Suprapubic skin (tissue), 4 donors: ENCODE measurements around the gene NSFL1C. TPM values are rescaled to one million over a fixed set of nuclear protein-coding genes. Genes with fewer than 3 reads are reported as not detected.

Experiments used
- DNase-seq, 2 donors: peaks; one replicate each; pipeline ENCODE4 v3.0.0-alpha.2; 2019; ENCODE audit warnings: low spot score in 2 of 2
- H3K27ac ChIP-seq: fragments of 200-600 bp; sonication (generic); one replicate; pipeline ENCODE4 v1.5.1; 2019
- H3K27me3 ChIP-seq: fragments of 200-600 bp; sonication (generic); one replicate; pipeline ENCODE4 v1.5.1; 2019
- H3K36me3 ChIP-seq: fragments of 200-600 bp; sonication (generic); one replicate; pipeline ENCODE4 v1.5.1; 2019
- H3K4me1 ChIP-seq: fragments of 200-600 bp; sonication (generic); one replicate; pipeline ENCODE4 v1.5.1; 2019
- H3K4me3 ChIP-seq: fragments of 200-600 bp; sonication (generic); one replicate; pipeline ENCODE4 v1.5.1; 2019; ENCODE audit warnings: mild to moderate bottlenecking
- H3K9me3 ChIP-seq: fragments of 200-600 bp; sonication (generic); one replicate; pipeline ENCODE4 v1.5.1; 2019
- EP300 ChIP-seq: sonication (generic); formaldehyde crosslinking; IDR thresholded peaks from one replicate; pipeline ENCODE4 v1.6.1; 2017; ENCODE audit warnings: antibody characterized with exemption
- POLR2A ChIP-seq, 2 donors: fragments of 450-650 bp; IDR thresholded peaks; one replicate each; pipeline ENCODE4 v1.6.1; 2017; ENCODE audit warnings: antibody characterized with exemption in 2 of 2, mild to moderate bottlenecking in 2 of 2, moderate library complexity in 2 of 2
- POLR2AphosphoS5 ChIP-seq, 3 donors: sonication (generic); formaldehyde crosslinking; IDR thresholded peaks; one replicate each; pipeline ENCODE4 v1.6.1; 2017; ENCODE audit warnings: antibody characterized with exemption in 3 of 3
- WGBS: methylation state at CpG from one replicate; pipeline ENCODE4 v1.1.5; 2018; 5-methylcytosine and 5-hydroxymethylcytosine counted together
- total RNA-seq, 4 donors: library from RNA; depleted of rRNA; stranded (reverse); fragments of >200 nt; gene quantifications; one replicate each; pipeline ENCODE4 v1.1.0, GENCODE V29; 2016
- TF ChIP-seq, protein P1 (sequence below), 2 donors: fragments of 200-600 bp in 1 of 2; fragments of 450-650 bp in 1 of 2; sonication (generic) in 1 of 2; IDR thresholded peaks; one replicate each; pipeline ENCODE4 v1.5.1; 2016 to 2019; ENCODE audit warnings: antibody characterized with exemption in 2 of 2, mild to moderate bottlenecking in 1 of 2, moderate library complexity in 1 of 2

Gene NSFL1C
- total RNA-seq, 4 donors from 2014 or later = 55.0 to 75.3 (median 64.3) TPM

DNA sequence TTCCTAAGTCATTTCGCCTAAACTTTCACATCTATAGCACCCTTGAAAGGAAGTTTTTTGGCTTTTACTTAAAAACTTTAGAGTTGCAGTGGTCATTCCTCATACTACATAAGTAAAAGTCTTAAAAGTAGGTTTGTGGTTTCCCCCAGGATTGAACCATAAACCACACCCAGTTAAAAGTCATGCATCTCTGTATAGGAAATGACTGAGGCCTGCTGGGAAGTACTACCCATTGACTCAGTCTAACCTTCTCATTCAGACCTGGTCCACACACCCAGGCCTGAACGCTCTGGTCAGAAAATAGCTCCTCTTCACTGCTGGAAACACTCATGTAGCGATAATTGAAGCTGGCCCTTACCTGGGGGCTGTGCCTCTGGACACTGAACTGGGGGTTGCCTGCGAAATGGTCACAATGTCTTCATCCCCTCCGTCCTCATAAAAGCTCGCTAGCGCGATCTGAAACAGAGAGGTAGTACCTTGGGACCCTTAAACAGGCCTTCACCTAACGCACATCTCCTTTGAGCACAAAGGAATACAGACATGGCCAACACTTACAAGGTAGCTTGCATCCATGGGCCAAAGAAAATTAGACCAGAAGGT, 2.6 kb downstream of the NSFL1C start:
- peak in 1 of 2 donors; percentile 27 for DNase-seq
- H3K27me3 ChIP-seq = no peaks in the 10 kb centered on the region
- peaks cover 46% of the 10 kb centered on the region for H3K4me1 ChIP-seq
- H3K36me3 ChIP-seq = peaks cover 35% of the 10 kb centered on the region
- H3K27ac ChIP-seq = no peak overlapping the region
- no peak overlapping the region for H3K4me3 ChIP-seq
- TF ChIP-seq POLR2A (IDR thresholded peaks at IDR 0.05) = no peak
- no peak for TF ChIP-seq POLR2AphosphoS5 (IDR thresholded peaks at IDR 0.05)
- TF ChIP-seq EP300 = no peak
- TF ChIP-seq, protein P1, sequence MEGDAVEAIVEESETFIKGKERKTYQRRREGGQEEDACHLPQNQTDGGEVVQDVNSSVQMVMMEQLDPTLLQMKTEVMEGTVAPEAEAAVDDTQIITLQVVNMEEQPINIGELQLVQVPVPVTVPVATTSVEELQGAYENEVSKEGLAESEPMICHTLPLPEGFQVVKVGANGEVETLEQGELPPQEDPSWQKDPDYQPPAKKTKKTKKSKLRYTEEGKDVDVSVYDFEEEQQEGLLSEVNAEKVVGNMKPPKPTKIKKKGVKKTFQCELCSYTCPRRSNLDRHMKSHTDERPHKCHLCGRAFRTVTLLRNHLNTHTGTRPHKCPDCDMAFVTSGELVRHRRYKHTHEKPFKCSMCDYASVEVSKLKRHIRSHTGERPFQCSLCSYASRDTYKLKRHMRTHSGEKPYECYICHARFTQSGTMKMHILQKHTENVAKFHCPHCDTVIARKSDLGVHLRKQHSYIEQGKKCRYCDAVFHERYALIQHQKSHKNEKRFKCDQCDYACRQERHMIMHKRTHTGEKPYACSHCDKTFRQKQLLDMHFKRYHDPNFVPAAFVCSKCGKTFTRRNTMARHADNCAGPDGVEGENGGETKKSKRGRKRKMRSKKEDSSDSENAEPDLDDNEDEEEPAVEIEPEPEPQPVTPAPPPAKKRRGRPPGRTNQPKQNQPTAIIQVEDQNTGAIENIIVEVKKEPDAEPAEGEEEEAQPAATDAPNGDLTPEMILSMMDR (IDR thresholded peaks at IDR 0.05) = no peak
- no peaks in the 10 kb centered on the region for H3K9me3 ChIP-seq
- 97% methylated on average over 9 of the region's 9 CpGs for WGBS

DNA sequence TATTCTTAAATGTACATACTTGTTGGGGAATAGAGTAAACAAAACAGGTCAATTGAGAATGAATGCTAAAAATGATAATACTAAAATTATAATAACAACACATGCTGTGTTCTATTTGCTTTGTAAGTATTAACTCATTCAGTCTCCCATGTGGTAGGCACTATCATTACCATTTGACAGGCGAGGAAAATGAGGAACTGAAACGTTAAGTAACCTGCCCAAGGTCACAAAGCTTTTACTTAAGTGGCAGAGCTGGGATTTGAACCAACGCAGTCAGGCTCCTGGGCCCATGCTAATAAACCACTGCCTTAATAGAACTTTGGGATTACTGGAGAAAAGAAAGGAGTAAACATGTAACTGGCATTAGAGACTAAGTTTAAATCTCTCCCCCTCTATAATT, 3.8 kb downstream of the NSFL1C start:
- peaks cover 45% of the 10 kb centered on the region for H3K36me3 ChIP-seq
- no peaks in the 10 kb centered on the region for H3K9me3 ChIP-seq
- H3K27ac ChIP-seq = no peak overlapping the region
- 76% methylated on average over 3 of the region's 3 CpGs for WGBS
- DNase-seq = no peak
- no peak for TF ChIP-seq POLR2AphosphoS5 (IDR thresholded peaks at IDR 0.05)
- TF ChIP-seq POLR2A (IDR thresholded peaks at IDR 0.05) = no peak
- no peak for TF ChIP-seq EP300
- TF ChIP-seq, protein P1 (IDR thresholded peaks at IDR 0.05) = no peak
- H3K27me3 ChIP-seq = no peaks in the 10 kb centered on the region
- H3K4me1 ChIP-seq = peaks cover 43% of the 10 kb centered on the region
- no peak overlapping the region for H3K4me3 ChIP-seq

DNA sequence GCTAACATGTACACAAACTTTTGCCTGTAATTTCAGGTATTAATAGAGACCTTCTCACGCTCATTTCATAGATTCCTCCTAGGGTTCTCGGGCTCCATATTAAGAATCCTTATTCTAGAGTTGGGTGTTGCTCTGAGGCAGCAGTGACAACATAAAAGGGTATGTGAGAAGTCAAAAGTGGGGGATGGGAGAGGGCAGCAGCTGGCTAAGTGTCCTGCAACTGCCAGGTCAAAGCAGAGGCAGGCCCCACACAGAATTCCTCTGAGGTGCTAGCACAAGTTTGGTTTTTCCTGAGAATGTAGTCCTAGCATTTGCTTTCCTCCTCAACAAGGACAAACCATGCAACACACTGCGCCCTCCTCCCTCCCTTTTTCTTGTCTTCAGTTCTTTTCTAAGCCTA, 4.6 kb downstream of the NSFL1C start:
- DNase-seq = peak in 1 of 2 donors; percentile 14
- Histone ChIP-seq H3K36me3 (peaks cover 53% of the 10 kb centered on the region), H3K4me3 (no peak overlapping the region), H3K27ac (no peak overlapping the region), H3K4me1 (peaks cover 35% of the 10 kb centered on the region), H3K9me3 (no peaks in the 10 kb centered on the region), H3K27me3 (no peaks in the 10 kb centered on the region)
- whole genome bisulfite sequencing = 99% methylated on average over 3 of the region's 3 CpGs
- TF ChIP-seq POLR2AphosphoS5 (IDR thresholded peaks at IDR 0.05) = no peak
- no peak for TF ChIP-seq POLR2A (IDR thresholded peaks at IDR 0.05)

DNA sequence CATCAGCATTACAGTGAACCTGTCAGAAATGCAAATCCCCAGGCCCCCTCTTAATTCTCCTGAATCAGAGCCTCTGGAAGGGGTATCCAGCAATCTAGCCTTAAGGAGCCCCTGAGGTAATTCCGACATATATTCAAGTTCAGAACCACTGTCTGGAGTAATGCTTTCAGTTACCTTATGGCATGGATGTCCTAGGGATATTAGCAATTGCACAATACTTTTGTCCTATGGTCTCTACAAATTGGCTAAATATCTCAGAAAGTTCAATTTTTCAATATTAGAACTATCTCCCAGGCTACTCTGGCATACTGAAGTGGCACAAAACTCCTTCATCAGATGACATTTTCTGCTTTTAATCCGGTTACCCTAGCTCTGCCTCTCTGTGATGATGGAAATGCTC, 6.4 kb downstream of the NSFL1C start:
- DNase-seq = no peak
- H3K4me1 ChIP-seq = peaks cover 23% of the 10 kb centered on the region
- no peaks in the 10 kb centered on the region for H3K9me3 ChIP-seq
- WGBS = 90% methylated on average over 2 of the region's 2 CpGs
- peaks cover 69% of the 10 kb centered on the region for H3K36me3 ChIP-seq
- H3K27me3 ChIP-seq = no peaks in the 10 kb centered on the region
- no peak for TF ChIP-seq POLR2AphosphoS5 (IDR thresholded peaks at IDR 0.05)
- TF ChIP-seq EP300 = no peak
- no peak for TF ChIP-seq POLR2A (IDR thresholded peaks at IDR 0.05)
- TF ChIP-seq, protein P1 (IDR thresholded peaks at IDR 0.05) = no peak
- H3K4me3 ChIP-seq = no peak overlapping the region
- no peak overlapping the region for H3K27ac ChIP-seq

DNA sequence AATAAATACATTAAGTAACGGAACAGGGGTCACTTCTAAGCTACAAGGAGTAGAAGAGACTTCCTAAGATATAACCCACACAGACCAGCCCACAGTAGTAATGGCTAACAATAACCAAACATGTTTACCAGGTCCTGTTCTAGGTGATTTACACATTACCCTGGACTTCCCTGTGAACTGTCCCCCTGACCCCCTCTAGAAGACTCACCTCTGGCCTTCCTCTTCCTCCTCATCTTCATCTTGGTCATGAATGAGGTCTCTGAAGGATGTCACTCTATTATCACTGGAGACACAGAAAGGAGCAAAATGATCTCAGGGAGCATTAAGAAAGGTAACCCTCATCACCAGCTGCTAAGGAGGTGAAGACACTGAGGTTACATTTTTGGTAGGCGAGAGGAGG, 8.7 kb downstream of the NSFL1C start:
- Histone ChIP-seq H3K27ac (no peak overlapping the region), H3K27me3 (no peaks in the 10 kb centered on the region), H3K36me3 (peaks cover 79% of the 10 kb centered on the region), H3K4me1 (peaks cover 2% of the 10 kb centered on the region), H3K9me3 (no peaks in the 10 kb centered on the region), H3K4me3 (no peak overlapping the region)
- TF ChIP-seq EP300 = no peak
- TF ChIP-seq POLR2A (IDR thresholded peaks at IDR 0.05) = no peak
- DNase-seq = no peak
- WGBS = 94% methylated on average over 2 of the region's 2 CpGs

DNA sequence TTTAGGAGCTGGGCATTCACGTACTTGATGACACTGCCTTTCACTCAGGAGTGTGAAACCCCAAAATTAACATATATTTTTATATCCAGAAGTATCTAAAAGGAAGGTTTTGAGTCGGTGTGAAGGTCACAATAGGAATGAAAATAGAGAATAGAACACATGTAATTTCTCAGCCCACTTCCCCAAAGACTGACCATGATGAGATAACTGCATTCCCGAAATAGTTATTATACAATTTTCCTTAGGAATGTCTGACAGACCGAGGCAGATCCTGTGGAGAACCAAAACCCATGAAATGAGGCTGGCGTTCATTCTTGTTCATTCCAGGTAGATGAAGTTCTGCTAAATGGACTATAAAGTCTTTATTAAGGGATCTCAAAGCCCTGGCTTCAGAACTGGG, 10.3 kb downstream of the NSFL1C start:
- no peak overlapping the region for H3K27ac ChIP-seq
- WGBS = 93% methylated on average over 5 of the region's 5 CpGs
- no peaks in the 10 kb centered on the region for H3K9me3 ChIP-seq
- no peak for TF ChIP-seq POLR2AphosphoS5 (IDR thresholded peaks at IDR 0.05)
- TF ChIP-seq EP300 = no peak
- TF ChIP-seq, protein P1 (IDR thresholded peaks at IDR 0.05) = no peak
- TF ChIP-seq POLR2A (IDR thresholded peaks at IDR 0.05) = no peak
- H3K4me1 ChIP-seq = no peaks in the 10 kb centered on the region
- H3K27me3 ChIP-seq = no peaks in the 10 kb centered on the region
- H3K4me3 ChIP-seq = no peak overlapping the region
- DNase-seq = no peak
- peaks cover 93% of the 10 kb centered on the region for H3K36me3 ChIP-seq
